ENCODE data around the gene TRABD2B.

TRABD2B gene

DNA sequence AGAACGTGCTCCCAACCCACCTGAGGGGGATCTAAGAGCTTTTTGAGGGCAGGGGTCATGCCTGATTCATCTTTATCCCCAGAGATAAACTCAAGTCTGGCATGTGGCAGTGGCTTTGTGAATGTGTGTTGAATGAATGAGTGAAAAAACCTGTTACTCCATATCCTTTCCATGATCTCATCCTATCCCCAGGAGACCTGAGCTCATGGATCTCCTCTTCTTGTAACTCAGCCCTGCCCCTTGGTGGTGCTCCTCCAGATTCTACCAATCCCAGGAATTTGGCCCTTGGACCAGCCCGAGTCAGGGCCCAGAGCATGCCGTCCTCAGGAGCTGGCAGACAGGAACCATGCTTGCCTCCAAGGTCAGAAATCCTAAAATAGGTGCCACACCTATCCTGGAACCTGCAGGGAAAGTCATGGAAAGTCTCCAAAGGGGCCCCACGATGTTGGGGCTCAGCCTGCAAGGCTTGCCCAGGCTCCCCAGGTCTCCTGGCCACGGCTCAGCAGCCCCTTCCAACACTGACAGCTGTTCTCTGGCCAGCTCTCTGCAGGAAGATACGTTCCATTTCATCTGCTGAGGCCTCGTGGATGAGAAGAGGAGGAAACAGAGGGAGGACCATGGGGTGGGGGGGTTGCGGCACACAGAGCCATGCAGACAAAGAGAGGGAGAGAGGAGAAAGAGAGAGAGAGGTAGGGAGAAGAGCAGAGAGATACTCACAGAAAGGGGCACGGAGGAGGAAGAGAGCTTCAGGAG, 214.6 kb downstream of the TRABD2B start:
- no peak for TF ChIP-seq TAF1 (IDR thresholded peaks at IDR 0.05; ENCODE audit: borderline replicate concordance, insufficient read depth, low read length)
- no peak for TF ChIP-seq SIN3A (IDR thresholded peaks at IDR 0.05; ENCODE audit: borderline replicate concordance, insufficient read depth, low read length)
- no peak for TF ChIP-seq POLR2AphosphoS5 (IDR thresholded peaks at IDR 0.05; ENCODE audit: low read depth, low read length)
- TF ChIP-seq FOXP2 (optimal IDR thresholded peaks at IDR 0.05; ENCODE audit: borderline replicate concordance, extremely low read depth, extremely low read length, insufficient read depth) = no peak
- TF ChIP-seq, protein P1, sequence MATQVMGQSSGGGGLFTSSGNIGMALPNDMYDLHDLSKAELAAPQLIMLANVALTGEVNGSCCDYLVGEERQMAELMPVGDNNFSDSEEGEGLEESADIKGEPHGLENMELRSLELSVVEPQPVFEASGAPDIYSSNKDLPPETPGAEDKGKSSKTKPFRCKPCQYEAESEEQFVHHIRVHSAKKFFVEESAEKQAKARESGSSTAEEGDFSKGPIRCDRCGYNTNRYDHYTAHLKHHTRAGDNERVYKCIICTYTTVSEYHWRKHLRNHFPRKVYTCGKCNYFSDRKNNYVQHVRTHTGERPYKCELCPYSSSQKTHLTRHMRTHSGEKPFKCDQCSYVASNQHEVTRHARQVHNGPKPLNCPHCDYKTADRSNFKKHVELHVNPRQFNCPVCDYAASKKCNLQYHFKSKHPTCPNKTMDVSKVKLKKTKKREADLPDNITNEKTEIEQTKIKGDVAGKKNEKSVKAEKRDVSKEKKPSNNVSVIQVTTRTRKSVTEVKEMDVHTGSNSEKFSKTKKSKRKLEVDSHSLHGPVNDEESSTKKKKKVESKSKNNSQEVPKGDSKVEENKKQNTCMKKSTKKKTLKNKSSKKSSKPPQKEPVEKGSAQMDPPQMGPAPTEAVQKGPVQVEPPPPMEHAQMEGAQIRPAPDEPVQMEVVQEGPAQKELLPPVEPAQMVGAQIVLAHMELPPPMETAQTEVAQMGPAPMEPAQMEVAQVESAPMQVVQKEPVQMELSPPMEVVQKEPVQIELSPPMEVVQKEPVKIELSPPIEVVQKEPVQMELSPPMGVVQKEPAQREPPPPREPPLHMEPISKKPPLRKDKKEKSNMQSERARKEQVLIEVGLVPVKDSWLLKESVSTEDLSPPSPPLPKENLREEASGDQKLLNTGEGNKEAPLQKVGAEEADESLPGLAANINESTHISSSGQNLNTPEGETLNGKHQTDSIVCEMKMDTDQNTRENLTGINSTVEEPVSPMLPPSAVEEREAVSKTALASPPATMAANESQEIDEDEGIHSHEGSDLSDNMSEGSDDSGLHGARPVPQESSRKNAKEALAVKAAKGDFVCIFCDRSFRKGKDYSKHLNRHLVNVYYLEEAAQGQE (IDR thresholded peaks at IDR 0.05; ENCODE audit: insufficient read depth in 1 of 2, low read depth in 2 of 2, low read length in 2 of 2) = no peak

- TF ChIP-seq, protein P1 (IDR thresholded peaks at IDR 0.05; ENCODE audit: insufficient read depth in 1 of 2, low read depth in 2 of 2, low read length in 2 of 2) = no peak
- TF ChIP-seq TAF1 (IDR thresholded peaks at IDR 0.05; ENCODE audit: borderline replicate concordance, insufficient read depth, low read length) = no peak
- TF ChIP-seq SIN3A (IDR thresholded peaks at IDR 0.05; ENCODE audit: borderline replicate concordance, insufficient read depth, low read length) = no peak
- TF ChIP-seq FOXP2 (optimal IDR thresholded peaks at IDR 0.05; ENCODE audit: borderline replicate concordance, extremely low read depth, extremely low read length, insufficient read depth) = no peak
- TF ChIP-seq POLR2AphosphoS5 (IDR thresholded peaks at IDR 0.05; ENCODE audit: low read depth, low read length) = no peak
These were observed 215.8 kb downstream of the TRABD2B start for GRCh38 chr1:47781171-47781959.

- TF ChIP-seq FOXP2 (optimal IDR thresholded peaks at IDR 0.05; ENCODE audit: borderline replicate concordance, extremely low read depth, extremely low read length, insufficient read depth) = no peak
These were observed 216.7 kb downstream of the TRABD2B start for GRCh38 chr1:47780469-47780995.

- TF ChIP-seq SIN3A (IDR thresholded peaks at IDR 0.05; ENCODE audit: borderline replicate concordance, insufficient read depth, low read length) (no peak), TAF1 (IDR thresholded peaks at IDR 0.05; ENCODE audit: borderline replicate concordance, insufficient read depth, low read length) (no peak), FOXP2 (optimal IDR thresholded peaks at IDR 0.05; ENCODE audit: borderline replicate concordance, extremely low read depth, extremely low read length, insufficient read depth) (no peak), POLR2AphosphoS5 (IDR thresholded peaks at IDR 0.05; ENCODE audit: low read depth, low read length) (no peak)
- TF ChIP-seq, protein P1 (IDR thresholded peaks at IDR 0.05; ENCODE audit: insufficient read depth in 1 of 2, low read depth in 2 of 2, low read length in 2 of 2) = no peak
These were observed 217.6 kb downstream of the TRABD2B start for GRCh38 chr1:47779613-47780012.

GRCh38 chr1:47778280-47778679, 218.9 kb downstream of the TRABD2B start:
- TF ChIP-seq, protein P1 (IDR thresholded peaks at IDR 0.05; ENCODE audit: insufficient read depth in 1 of 2, low read depth in 2 of 2, low read length in 2 of 2) = no peak
- TF ChIP-seq TAF1 (IDR thresholded peaks at IDR 0.05; ENCODE audit: borderline replicate concordance, insufficient read depth, low read length) = no peak
- no peak for TF ChIP-seq SIN3A (IDR thresholded peaks at IDR 0.05; ENCODE audit: borderline replicate concordance, insufficient read depth, low read length)
- TF ChIP-seq FOXP2 (optimal IDR thresholded peaks at IDR 0.05; ENCODE audit: borderline replicate concordance, extremely low read depth, extremely low read length, insufficient read depth) = no peak
- no peak for TF ChIP-seq POLR2AphosphoS5 (IDR thresholded peaks at IDR 0.05; ENCODE audit: low read depth, low read length)

Data from PFSK-1 (cell line).